ENCODE results near the gene ATP11A.
A peak's percentile ranks its signal among the peaks of the same experiment; 100 is the strongest.

ATP11A gene

GRCh38 chr13:112849500-112849899, 159.7 kb downstream of the ATP11A start (continued):
- TF ChIP-seq ZNF324 (tag by site-specific recombination; IDR thresholded peaks at IDR 0.05): no peak
- TF ChIP-seq ZNF544 (tag by site-specific recombination; IDR thresholded peaks at IDR 0.05): peak; percentile 98
- peak; percentile 61 for TF ChIP-seq ZNF600 (tag by site-specific recombination; IDR thresholded peaks at IDR 0.05)
- no peak for TF ChIP-seq ZBTB20 (tag by site-specific recombination; IDR thresholded peaks at IDR 0.05)
- TF ChIP-seq ZNF501 (tag by site-specific recombination; IDR thresholded peaks at IDR 0.05): peak; percentile 44; the same call in 1 of the 2 replicates
- TF ChIP-seq BCL11B (tag by site-specific recombination; IDR thresholded peaks at IDR 0.05; ENCODE audit: low read depth): peak; percentile 45; the same call in 1 of the 2 replicates
- no peak; the same call in 1 of the 2 replicates for TF ChIP-seq ZNF221 (tag by site-specific recombination; IDR thresholded peaks at IDR 0.05; ENCODE audit: borderline replicate concordance)
- TF ChIP-seq ZNF394 (tag by site-specific recombination; IDR thresholded peaks at IDR 0.05; ENCODE audit: borderline replicate concordance): peak; percentile 16; the same call in 1 of the 2 replicates
- TF ChIP-seq ZNF18 (tag by site-specific recombination; IDR thresholded peaks at IDR 0.05): peak; percentile 50; the same call in 1 of the 2 replicates
- no peak for TF ChIP-seq ELK4 (IDR thresholded peaks at IDR 0.05; ENCODE audit: borderline replicate concordance, low read depth, low read length)
- peak; percentile 92 for TF ChIP-seq ZNF132 (tag by site-specific recombination; IDR thresholded peaks at IDR 0.05; ENCODE audit: borderline replicate concordance)
- peak; percentile 72 for TF ChIP-seq GLIS1 (tag by site-specific recombination; IDR thresholded peaks at IDR 0.05)
- TF ChIP-seq ZNF350 (tag by site-specific recombination; IDR thresholded peaks at IDR 0.05): peak; percentile 85
- TF ChIP-seq ZNF529 (tag by site-specific recombination; IDR thresholded peaks at IDR 0.05; ENCODE audit: insufficient replicate concordance): peak; percentile 80
- no peak for TF ChIP-seq GFI1B (tag by site-specific recombination; IDR thresholded peaks at IDR 0.05)
- no peak for TF ChIP-seq ZBTB49 (tag by site-specific recombination; IDR thresholded peaks at IDR 0.05; ENCODE audit: low read depth)
- TF ChIP-seq ZNF624 (tag by site-specific recombination; IDR thresholded peaks at IDR 0.05): peak; percentile 95
- TF ChIP-seq TCF7L2 (IDR thresholded peaks at IDR 0.05; ENCODE audit: borderline replicate concordance, low read depth, low read length): no peak
- TF ChIP-seq FEZF1 (tag by site-specific recombination; IDR thresholded peaks at IDR 0.05): peak; percentile 68; the same call in 1 of the 2 replicates
- TF ChIP-seq PRDM4 (tag by site-specific recombination; IDR thresholded peaks at IDR 0.05): peak; percentile 49
- TF ChIP-seq ZBTB8A (tag by site-specific recombination; IDR thresholded peaks at IDR 0.05): peak; percentile 78
- TF ChIP-seq ZNF112 (tag by site-specific recombination; IDR thresholded peaks at IDR 0.05): peak; percentile 46; the same call in 1 of the 2 replicates
- TF ChIP-seq ZNF621 (tag by site-specific recombination; IDR thresholded peaks at IDR 0.05): no peak
- no peak for TF ChIP-seq ZNF266 (tag by site-specific recombination; IDR thresholded peaks at IDR 0.05; ENCODE audit: low read depth)

All from HEK293 (cell line).